Panc1 (cell line): ENCODE results near the gene SBNO2. TPM values are rescaled to one million over a fixed set of nuclear protein-coding genes. Genes with fewer than 3 reads are reported as not detected.

Experiments used
- ATAC-seq: fragments of 200-7000 bp; cut with Tn5 transposase; 2 replicates; pipeline ENCODE4 v1.9.1; 2020; ENCODE audit warnings: mild to moderate bottlenecking, moderate library complexity
- BruUV-seq: library from RNA; stranded (reverse); fragments of 400-500 nt; replicated peaks from 2 replicates; lab custom pipeline; 2021; lab: Mats Ljungman, UMichigan
- CTCF ChIA-PET: fragments of 300-600 bp; sonication (Branson Sonifier 250); formaldehyde crosslinking; loops from one replicate; lab custom pipeline; 2022; ENCODE audit warnings: antibody characterized with exemption; lab: Charles Lee
- POLR2A ChIA-PET: fragments of 300-600 bp; sonication (Branson Sonifier 250); formaldehyde crosslinking; loops from one replicate; lab custom pipeline; 2022; ENCODE audit warnings: antibody characterized with exemption; lab: Charles Lee
- DNase-seq: peaks from one replicate; pipeline ENCODE4 v3.0.0-alpha.2; 2010; ENCODE audit warnings: low read depth, low spot score
- H3K27ac ChIP-seq: 2 replicates; pipeline ENCODE4 v1.5.1; 2011; ENCODE audit warnings: mild to moderate bottlenecking, low read length, inconsistent platforms
- H3K27me3 ChIP-seq: fragments of 200-500 bp; sonication (Bioruptor generic); 2 replicates; pipeline ENCODE4 v1.6.0; 2014; ENCODE audit warnings: low read length, inconsistent platforms; ENCODE audit not compliant: control insufficient read depth, insufficient read depth
- H3K36me3 ChIP-seq: fragments of 200-500 bp; sonication (Bioruptor generic); 2 replicates; pipeline ENCODE4 v1.5.1; 2014; ENCODE audit warnings: inconsistent platforms, mild to moderate bottlenecking, low read length, moderate library complexity; ENCODE audit not compliant: control insufficient read depth, insufficient read depth
- H3K4me1 ChIP-seq: 2 replicates; pipeline ENCODE4 v1.5.1; 2011; ENCODE audit warnings: inconsistent platforms, mild to moderate bottlenecking, low read length, moderate library complexity; ENCODE audit not compliant: control insufficient read depth, insufficient read depth
- H3K4me3 ChIP-seq, 2 experiments: 2 replicates each; pipeline ENCODE4 v1.5.1; 2011 to 2012; ENCODE audit warnings: low read depth in 2 of 2, low read length in 2 of 2, mild to moderate bottlenecking in 2 of 2, inconsistent platforms in 1 of 2, moderate library complexity in 1 of 2
- H3K9me3 ChIP-seq: fragments of 200-500 bp; sonication (Bioruptor generic); 2 replicates; pipeline ENCODE4 v1.5.1; 2014; ENCODE audit warnings: low read depth, mild to moderate bottlenecking, inconsistent platforms, low read length, moderate library complexity; ENCODE audit not compliant: control insufficient read depth, insufficient read depth
- CTCF ChIP-seq: fragments of 450-650 bp; IDR thresholded peaks from 2 replicates; pipeline ENCODE4 v1.5.1; 2017; ENCODE audit warnings: mild to moderate bottlenecking
- POLR2AphosphoS5 ChIP-seq: IDR thresholded peaks from 2 replicates; pipeline ENCODE4 v1.6.1; 2012; ENCODE audit warnings: mild to moderate bottlenecking, low read depth, low read length, moderate library complexity
- REST ChIP-seq, 2 experiments: IDR thresholded peaks; 2 replicates each; pipeline ENCODE4 v1.6.1; 2011 to 2012; ENCODE audit warnings: low read depth in 2 of 2, control low read depth in 1 of 2, low read length in 1 of 2, mild to moderate bottlenecking in 1 of 2, moderate library complexity in 1 of 2; ENCODE audit not compliant: insufficient read depth in 1 of 2
- SIN3A ChIP-seq: IDR thresholded peaks from 2 replicates; pipeline ENCODE4 v1.6.1; 2012; ENCODE audit warnings: low read depth, mild to moderate bottlenecking, low read length, moderate library complexity, borderline replicate concordance; ENCODE audit not compliant: insufficient read depth
- TCF7L2 ChIP-seq: IDR thresholded peaks from 2 replicates; pipeline ENCODE4 v1.6.1; 2011; ENCODE audit warnings: mild to moderate bottlenecking, low read depth, low read length, inconsistent platforms
- in situ Hi-C: cut with HindIII; loops from 2 replicates; pipeline ENCODE4 v1.10.0; 2016; ENCODE audit warnings: low sequenced_read_pairs, low pct_unique_long_range_greater_than_20kb
- intact Hi-C: fragments of 100-400 bp; cut with micrococcal nuclease; formaldehyde crosslinking; loops from one replicate; pipeline ENCODE4 v1.10.0; 2022; ENCODE audit not compliant: unreplicated experiment
- total RNA-seq: library from RNA; stranded (reverse); gene quantifications from one replicate; pipeline ENCODE4 v1.2.1, GENCODE V29; 2021; ENCODE audit not compliant: unreplicated experiment

The SBNO2 gene
- total RNA-seq, 1 experiment from 2014 or later, result 101 TPM

DNA sequence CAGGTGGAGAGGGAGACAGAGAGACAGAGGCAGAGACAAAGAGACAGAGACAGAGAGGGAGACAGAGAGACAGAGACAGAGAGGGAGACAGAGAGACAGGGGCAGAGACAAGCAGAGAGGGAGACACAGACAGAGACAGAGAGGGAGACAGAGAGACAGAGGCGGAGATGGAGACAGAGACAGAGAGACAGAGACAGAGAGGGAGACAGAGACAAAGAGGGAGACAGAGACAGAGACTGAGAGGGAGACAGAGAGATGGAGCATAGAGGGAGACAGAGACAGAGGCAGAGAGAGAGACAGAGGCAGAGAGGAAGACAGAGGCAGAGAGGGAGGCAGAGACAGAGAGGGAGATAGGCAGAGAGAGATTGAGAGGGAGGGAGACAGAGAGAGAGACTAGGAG is 29.3 kb downstream of the SBNO2 start:
- intact Hi-C loops, result no loop called here
- in situ Hi-C loops, result no loop called here
- ChIA-PET CTCF (no interaction called here), POLR2A (no interaction called here)
- Histone ChIP-seq H3K27me3 (no peaks in the 10 kb centered on the region), H3K4me1 (peaks cover 17% of the 10 kb centered on the region), H3K36me3 (no peaks in the 10 kb centered on the region), H3K27ac (peak overlapping the region; percentile 14), H3K9me3 (no peaks in the 10 kb centered on the region), H3K4me3 (no peak overlapping the region)
- TF ChIP-seq POLR2AphosphoS5 (no peak), REST (IDR thresholded peaks at IDR 0.05; ENCODE audit: insufficient read depth in 1 of 2, low read depth in 2 of 2, low read length in 1 of 2) (no peak), TCF7L2 (no peak), CTCF (no peak), SIN3A (no peak)
- no peak for DNase-seq
- no TSS peak for BruUV-seq
- no peak for ATAC-seq

DNA sequence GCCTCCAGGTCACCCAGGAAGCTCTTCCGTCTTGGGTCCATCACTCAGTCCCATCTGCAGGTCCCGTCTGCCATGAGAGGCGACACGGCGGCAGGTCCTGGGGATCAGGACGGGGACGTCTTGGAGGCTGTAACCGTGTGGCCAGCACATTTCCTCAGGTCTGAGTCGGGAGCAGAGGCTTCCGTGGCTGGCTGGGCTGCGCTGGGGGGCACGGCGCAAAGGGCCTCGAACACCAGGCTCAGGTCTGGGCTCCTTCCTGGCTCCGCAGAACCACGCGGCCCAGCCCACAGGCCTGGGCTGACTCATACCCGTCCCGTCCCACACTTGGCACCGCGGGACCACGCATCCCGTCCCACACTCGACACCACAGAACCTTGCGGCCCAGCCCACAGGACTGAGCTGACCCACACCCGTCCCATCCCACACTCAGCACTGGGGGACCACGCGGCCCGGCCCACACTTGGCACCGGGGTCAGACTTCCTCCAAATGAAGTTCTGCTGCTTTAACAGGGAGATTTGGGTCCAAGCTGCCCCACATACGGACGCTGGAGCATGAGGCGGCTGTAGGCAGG is 30.2 kb downstream of the SBNO2 start:
- POLR2A ChIA-PET, result no interaction called here
- in situ Hi-C loops (no loop called here), intact Hi-C loops (no loop called here)
- ATAC-seq (no peak), DNase-seq (no peak)
- TF ChIP-seq REST (IDR thresholded peaks at IDR 0.05; ENCODE audit: insufficient read depth in 1 of 2, low read depth in 2 of 2, low read length in 1 of 2) (no peak), SIN3A (no peak), TCF7L2 (no peak), CTCF (no peak), POLR2AphosphoS5 (no peak)
- Histone ChIP-seq H3K27ac (no peak overlapping the region; the same call in 1 of the 2 replicates), H3K36me3 (no peaks in the 10 kb centered on the region), H3K27me3 (no peaks in the 10 kb centered on the region), H3K9me3 (no peaks in the 10 kb centered on the region), H3K4me1 (peaks cover 17% of the 10 kb centered on the region), H3K4me3 (no peak overlapping the region)
- TSS peak; percentile 58 for BruUV-seq
- CTCF ChIA-PET, result no interaction called here
